Measurements from ENCODE around the gene KRTAP1-3. TPM values are rescaled to one million over a fixed set of nuclear protein-coding genes. Genes with fewer than 3 reads are reported as not detected.
"Not testable (repeated sequence)": the region's sequence is repeated elsewhere in the genome, so short reads cannot be mapped to it uniquely, and the experiment has no call there.

Gene KRTAP1-3
- total RNA-seq, 1 donor from 2014 or later = not detected

- Mint-ChIP-seq H3K4me3 (no peak overlapping the region), H3K4me1 (no peaks in the 10 kb centered on the region), H3K36me3 (ENCODE audit: low read depth) (no peaks in the 10 kb centered on the region), H3K27ac (no peak overlapping the region), H3K9me3 (no peaks in the 10 kb centered on the region), H3K27me3 (peaks cover 22% of the 10 kb centered on the region)
- DNase-seq = no peak
- intact Hi-C loops (cut with micrococcal nuclease) = no loop called here
Observed at GRCh38 chr17:41061964-41062363, 27.3 kb upstream of the KRTAP1-3 start.

GRCh38 chr17:41060052-41060604 is 25.5 kb upstream of the KRTAP1-3 start, which contains the start of gene KRTAP2-3:
Gene KRTAP2-3 (minus strand): TSS chr17:41060114. CDS start chr17:41060050, 64 bp downstream.
- Mint-ChIP-seq H3K27me3 (peaks cover 23% of the 10 kb centered on the region), H3K36me3 (ENCODE audit: low read depth) (no peaks in the 10 kb centered on the region), H3K9me3 (no peaks in the 10 kb centered on the region), H3K27ac (no peak within 1 kb of the TSS), H3K4me1 (no peaks in the 10 kb centered on the region), H3K4me3 (no peak within 1 kb of the TSS)
- DNase-seq = no peak
- intact Hi-C loops (cut with micrococcal nuclease) = no loop called here

GRCh38 chr17:41059276-41060051 is 24.8 kb upstream of the KRTAP1-3 start:
- H3K4me1 Mint-ChIP-seq; H3K27ac Mint-ChIP-seq; H3K9me3 Mint-ChIP-seq; H3K36me3 Mint-ChIP-seq (ENCODE audit: low read depth); intact Hi-C loops (cut with micrococcal nuclease); H3K4me3 Mint-ChIP-seq; DNase-seq: not testable (repeated sequence)
- peaks cover 23% of the 10 kb centered on the region for H3K27me3 Mint-ChIP-seq

- Mint-ChIP-seq H3K4me3 (no peak overlapping the region), H3K36me3 (ENCODE audit: low read depth) (no peaks in the 10 kb centered on the region), H3K9me3 (no peaks in the 10 kb centered on the region), H3K27me3 (peaks cover 23% of the 10 kb centered on the region), H3K4me1 (no peaks in the 10 kb centered on the region), H3K27ac (no peak overlapping the region)
- no peak for DNase-seq
- intact Hi-C loops (cut with micrococcal nuclease) = no loop called here
Observed at GRCh38 chr17:41058741-41059140, 24.1 kb upstream of the KRTAP1-3 start.

DNA sequence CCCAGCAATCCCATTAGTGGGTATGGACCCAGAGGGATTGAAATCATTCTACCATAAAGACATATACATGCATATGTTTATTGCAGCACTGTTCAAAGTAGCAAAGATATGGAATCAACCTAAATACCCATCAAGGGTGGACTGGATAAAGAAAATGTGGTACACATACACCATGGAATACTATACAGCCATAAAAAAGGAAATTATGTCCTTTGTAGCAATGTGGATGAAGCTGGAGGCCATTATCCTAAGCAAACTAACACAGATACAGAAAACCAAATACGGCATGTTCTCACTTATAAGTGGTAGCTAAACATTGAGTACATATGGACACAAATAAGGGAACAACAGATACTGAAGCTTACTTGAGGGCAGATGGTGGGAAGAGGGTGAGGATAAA is 22.9 kb upstream of the KRTAP1-3 start:
- no peak overlapping the region for H3K4me3 Mint-ChIP-seq
- H3K36me3 Mint-ChIP-seq (ENCODE audit: low read depth) = no peaks in the 10 kb centered on the region
- H3K27ac Mint-ChIP-seq = no peak overlapping the region
- H3K4me1 Mint-ChIP-seq = no peaks in the 10 kb centered on the region
- peak; percentile 3 for DNase-seq
- intact Hi-C loops (cut with micrococcal nuclease) = no loop called here
- H3K9me3 Mint-ChIP-seq = no peaks in the 10 kb centered on the region
- peaks cover 28% of the 10 kb centered on the region for H3K27me3 Mint-ChIP-seq

GRCh38 chr17:41055130-41055529 is 20.5 kb upstream of the KRTAP1-3 start, which contains the start of gene KRTAP2-2:
Gene KRTAP2-2 (minus strand): TSS chr17:41055230. CDS start chr17:41055211, 19 bp downstream.
- H3K4me3 Mint-ChIP-seq; DNase-seq; H3K4me1 Mint-ChIP-seq; H3K9me3 Mint-ChIP-seq; intact Hi-C loops (cut with micrococcal nuclease); H3K36me3 Mint-ChIP-seq (ENCODE audit: low read depth); H3K27ac Mint-ChIP-seq: not testable (repeated sequence)
- peaks cover 22% of the 10 kb centered on the region for H3K27me3 Mint-ChIP-seq

- intact Hi-C loops (cut with micrococcal nuclease); H3K27ac Mint-ChIP-seq; H3K9me3 Mint-ChIP-seq; H3K36me3 Mint-ChIP-seq (ENCODE audit: low read depth); H3K4me1 Mint-ChIP-seq; DNase-seq; H3K4me3 Mint-ChIP-seq: not testable (repeated sequence)
- H3K27me3 Mint-ChIP-seq = peaks cover 21% of the 10 kb centered on the region
Observed at GRCh38 chr17:41054556-41054955, 19.9 kb upstream of the KRTAP1-3 start.

GRCh38 chr17:41054025-41054424 is 19.4 kb upstream of the KRTAP1-3 start:
- no peaks in the 10 kb centered on the region for H3K4me1 Mint-ChIP-seq
- H3K9me3 Mint-ChIP-seq = no peaks in the 10 kb centered on the region
- H3K27ac Mint-ChIP-seq = no peak overlapping the region
- peaks cover 18% of the 10 kb centered on the region for H3K27me3 Mint-ChIP-seq
- H3K36me3 Mint-ChIP-seq (ENCODE audit: low read depth) = no peaks in the 10 kb centered on the region
- DNase-seq = no peak
- intact Hi-C loops (cut with micrococcal nuclease) = no loop called here
- H3K4me3 Mint-ChIP-seq = no peak overlapping the region

DNA sequence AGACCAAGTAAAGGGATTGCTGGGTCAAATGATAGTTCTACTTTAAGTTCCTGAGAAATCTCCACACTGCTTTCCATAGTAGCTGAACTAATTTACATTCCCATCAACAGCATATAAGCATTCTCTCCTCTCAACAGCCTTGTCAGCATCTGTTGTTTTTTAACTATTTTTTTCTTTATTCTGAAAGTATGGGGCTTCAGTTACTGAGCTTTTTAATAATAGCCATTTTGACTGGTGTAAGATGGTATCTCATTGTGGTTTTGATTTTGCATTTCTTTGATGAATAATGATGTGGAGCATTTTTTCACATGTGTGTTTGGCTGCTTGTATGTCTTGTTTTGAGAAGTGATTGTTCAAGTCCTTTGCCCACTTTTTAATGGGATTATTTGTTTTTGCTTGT is 17.9 kb upstream of the KRTAP1-3 start:
- no peaks in the 10 kb centered on the region for H3K9me3 Mint-ChIP-seq
- H3K36me3 Mint-ChIP-seq (ENCODE audit: low read depth) = no peaks in the 10 kb centered on the region
- H3K4me1 Mint-ChIP-seq = no peaks in the 10 kb centered on the region
- H3K4me3 Mint-ChIP-seq = no peak overlapping the region
- no peak for DNase-seq
- intact Hi-C loops (cut with micrococcal nuclease) = no loop called here
- H3K27ac Mint-ChIP-seq = no peak overlapping the region
- peaks cover 24% of the 10 kb centered on the region for H3K27me3 Mint-ChIP-seq

DNA sequence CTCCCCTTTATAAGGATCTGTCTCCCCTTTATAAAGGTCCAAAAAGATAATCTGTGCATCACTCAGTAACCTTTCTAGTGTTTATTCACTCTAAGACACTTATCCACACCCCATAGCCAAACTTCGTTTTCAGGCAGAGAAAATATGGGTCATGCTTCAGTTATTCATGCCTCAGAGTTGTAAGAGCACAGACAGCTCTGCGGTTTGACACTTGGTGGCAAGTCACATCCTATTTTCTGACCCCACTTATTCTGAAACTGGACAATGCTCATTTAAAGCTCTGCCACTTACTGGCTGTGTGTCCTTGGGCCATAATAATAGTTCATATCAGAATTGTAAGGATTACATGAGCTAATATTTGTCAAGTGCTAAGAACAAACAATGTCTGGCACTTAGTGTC is 14.4 kb upstream of the KRTAP1-3 start:
- DNase-seq = no peak
- no peak overlapping the region for H3K27ac Mint-ChIP-seq
- H3K27me3 Mint-ChIP-seq = peaks cover 25% of the 10 kb centered on the region
- no peaks in the 10 kb centered on the region for H3K9me3 Mint-ChIP-seq
- no peaks in the 10 kb centered on the region for H3K36me3 Mint-ChIP-seq (ENCODE audit: low read depth)
- intact Hi-C loops (cut with micrococcal nuclease) = no loop called here
- H3K4me1 Mint-ChIP-seq = no peaks in the 10 kb centered on the region
- H3K4me3 Mint-ChIP-seq = no peak overlapping the region

GRCh38 chr17:41048441-41048840 is 13.8 kb upstream of the KRTAP1-3 start:
- Mint-ChIP-seq H3K36me3 (ENCODE audit: low read depth) (no peaks in the 10 kb centered on the region), H3K27ac (no peak overlapping the region), H3K9me3 (no peaks in the 10 kb centered on the region), H3K27me3 (peaks cover 23% of the 10 kb centered on the region), H3K4me3 (no peak overlapping the region), H3K4me1 (no peaks in the 10 kb centered on the region)
- DNase-seq = no peak
- intact Hi-C loops (cut with micrococcal nuclease) = no loop called here

- intact Hi-C loops (cut with micrococcal nuclease); H3K27ac Mint-ChIP-seq: not testable (repeated sequence)
Observed at GRCh38 chr17:41046735-41047465, 12.2 kb upstream of the KRTAP1-3 start, which contains the start of gene KRTAP2-1. Gene KRTAP2-1 (minus strand): TSS chr17:41047316. CDS start chr17:41047267, 49 bp downstream.

DNA sequence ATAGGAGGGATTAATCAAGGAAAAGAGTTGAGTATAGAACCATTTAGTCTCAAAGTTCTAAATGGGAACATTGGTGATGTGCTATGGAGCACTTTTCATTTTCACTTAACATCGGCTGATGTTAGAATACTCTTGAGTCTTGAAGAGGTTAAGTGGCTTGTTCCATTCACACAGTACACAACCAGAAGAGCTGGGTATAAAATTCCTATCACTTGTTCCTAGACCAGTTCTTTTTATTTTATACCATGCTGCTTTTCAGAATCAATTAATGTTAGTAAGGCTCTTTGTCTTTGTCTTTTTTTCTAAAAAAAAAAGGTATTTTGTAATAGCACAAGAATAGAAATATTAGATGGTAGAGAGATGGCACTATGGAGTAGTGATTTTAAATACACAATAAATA is 8.3 kb upstream of the KRTAP1-3 start:
- intact Hi-C loops (cut with micrococcal nuclease) = no loop called here
- no peak for DNase-seq
- Mint-ChIP-seq H3K27me3 (peaks cover 13% of the 10 kb centered on the region), H3K9me3 (no peaks in the 10 kb centered on the region), H3K27ac (no peak overlapping the region), H3K4me1 (no peaks in the 10 kb centered on the region), H3K4me3 (no peak overlapping the region), H3K36me3 (ENCODE audit: low read depth) (no peaks in the 10 kb centered on the region)

More at GRCh38 chr17:41046735-41047465, 12.2 kb upstream of the KRTAP1-3 start, which contains the start of gene KRTAP2-1:
- not testable (repeated sequence) for H3K36me3 Mint-ChIP-seq (ENCODE audit: low read depth); H3K9me3 Mint-ChIP-seq; DNase-seq; H3K4me1 Mint-ChIP-seq; H3K4me3 Mint-ChIP-seq
- H3K27me3 Mint-ChIP-seq = peaks cover 19% of the 10 kb centered on the region
